Renal cortex interstitium (tissue), 15 donors: ENCODE measurements around the gene CUL5. TPM values are rescaled to one million over a fixed set of nuclear protein-coding genes. Genes with fewer than 3 reads are reported as not detected.

ENCODE experiments used
- DNase-seq, 11 donors: peaks; one replicate each; pipeline ENCODE4 v3.0.0-alpha.2; 2013; ENCODE audit warnings: low read depth in 9 of 11, low spot score in 4 of 11; ENCODE audit errors: extremely low read depth in 1 of 11
- long read RNA-seq, 16 experiments: transcript quantifications; one replicate each; lab custom pipeline, GENCODE V29; 2026
- polyA plus RNA-seq, 3 donors: library from polyadenylated mRNA; unstranded; fragments of 120-200 nt; gene quantifications; one replicate each; pipeline ENCODE4 v1.2.1, GENCODE V29; 2013; ENCODE audit not compliant: insufficient read length in 3 of 3

The CUL5 gene
- polyA plus RNA-seq: 10 to 100 TPM; 39.5 to 51.6 (median 47.5) TPM
- long read RNA-seq, donor 1, partial matches to known transcripts: 0 of 1 reads
- long read RNA-seq, donor 1, other reads (novel, unspliced or antisense): 0 of 1 reads
- long read RNA-seq, donor 2, transcript CUL5-202 (3 exons, 751 nt): major isoform, 5 of 5 reads
- long read RNA-seq, donor 2, partial matches to known transcripts: 0 of 5 reads
- long read RNA-seq, donor 2, other reads (novel, unspliced or antisense): 0 of 5 reads
- long read RNA-seq, donor 3, full-length matches to known transcripts: 6 of 17 reads
- long read RNA-seq, donor 3, partial matches to known transcripts: 11 of 17 reads
- long read RNA-seq, donor 3, other reads (novel, unspliced or antisense): 0 of 17 reads
- long read RNA-seq, donor 4, full-length matches to known transcripts: 4 of 25 reads
- long read RNA-seq, donor 4, partial matches to known transcripts: 21 of 25 reads
- long read RNA-seq, donor 4, other reads (novel, unspliced or antisense): 0 of 25 reads
- long read RNA-seq, donor 5: 0 reads
- long read RNA-seq, donor 6, full-length matches to known transcripts: 7 of 12 reads
- long read RNA-seq, donor 6, partial matches to known transcripts: 5 of 12 reads
- long read RNA-seq, donor 6, other reads (novel, unspliced or antisense): 0 of 12 reads
- long read RNA-seq, donor 7, full-length matches to known transcripts: 4 of 10 reads
- long read RNA-seq, donor 7, partial matches to known transcripts: 6 of 10 reads
- long read RNA-seq, donor 7, other reads (novel, unspliced or antisense): 0 of 10 reads
- long read RNA-seq, donor 8, full-length matches to known transcripts: 9 of 30 reads
- long read RNA-seq, donor 8, partial matches to known transcripts: 21 of 30 reads
- long read RNA-seq, donor 8, other reads (novel, unspliced or antisense): 0 of 30 reads
- long read RNA-seq, donor 9, full-length matches to known transcripts: 3 of 8 reads
- long read RNA-seq, donor 9, partial matches to known transcripts: 5 of 8 reads
- long read RNA-seq, donor 9, other reads (novel, unspliced or antisense): 0 of 8 reads
- long read RNA-seq, donor 10, full-length matches to known transcripts: 4 of 107 reads
- long read RNA-seq, donor 10, partial matches to known transcripts: 103 of 107 reads
- long read RNA-seq, donor 10, other reads (novel, unspliced or antisense): 0 of 107 reads
- long read RNA-seq, donor 11, full-length matches to known transcripts: 3 of 8 reads
- long read RNA-seq, donor 11, partial matches to known transcripts: 5 of 8 reads
- long read RNA-seq, donor 11, other reads (novel, unspliced or antisense): 0 of 8 reads
- long read RNA-seq, donor 12, full-length matches to known transcripts: 2 of 2 reads
- long read RNA-seq, donor 12, partial matches to known transcripts: 0 of 2 reads
- long read RNA-seq, donor 12, other reads (novel, unspliced or antisense): 0 of 2 reads
- long read RNA-seq, donor 13: 0 reads
- long read RNA-seq, donor 14, full-length matches to known transcripts: 6 of 6 reads
- long read RNA-seq, donor 14, partial matches to known transcripts: 0 of 6 reads
- long read RNA-seq, donor 14, other reads (novel, unspliced or antisense): 0 of 6 reads
- long read RNA-seq, donor 15, full-length matches to known transcripts: 2 of 17 reads
- long read RNA-seq, donor 15, partial matches to known transcripts: 15 of 17 reads
- long read RNA-seq, donor 15, other reads (novel, unspliced or antisense): 0 of 17 reads
- long read RNA-seq, donor 16, full-length matches to known transcripts: 7 of 39 reads
- long read RNA-seq, donor 16, partial matches to known transcripts: 32 of 39 reads
- long read RNA-seq, donor 16, other reads (novel, unspliced or antisense): 0 of 39 reads

DNA sequence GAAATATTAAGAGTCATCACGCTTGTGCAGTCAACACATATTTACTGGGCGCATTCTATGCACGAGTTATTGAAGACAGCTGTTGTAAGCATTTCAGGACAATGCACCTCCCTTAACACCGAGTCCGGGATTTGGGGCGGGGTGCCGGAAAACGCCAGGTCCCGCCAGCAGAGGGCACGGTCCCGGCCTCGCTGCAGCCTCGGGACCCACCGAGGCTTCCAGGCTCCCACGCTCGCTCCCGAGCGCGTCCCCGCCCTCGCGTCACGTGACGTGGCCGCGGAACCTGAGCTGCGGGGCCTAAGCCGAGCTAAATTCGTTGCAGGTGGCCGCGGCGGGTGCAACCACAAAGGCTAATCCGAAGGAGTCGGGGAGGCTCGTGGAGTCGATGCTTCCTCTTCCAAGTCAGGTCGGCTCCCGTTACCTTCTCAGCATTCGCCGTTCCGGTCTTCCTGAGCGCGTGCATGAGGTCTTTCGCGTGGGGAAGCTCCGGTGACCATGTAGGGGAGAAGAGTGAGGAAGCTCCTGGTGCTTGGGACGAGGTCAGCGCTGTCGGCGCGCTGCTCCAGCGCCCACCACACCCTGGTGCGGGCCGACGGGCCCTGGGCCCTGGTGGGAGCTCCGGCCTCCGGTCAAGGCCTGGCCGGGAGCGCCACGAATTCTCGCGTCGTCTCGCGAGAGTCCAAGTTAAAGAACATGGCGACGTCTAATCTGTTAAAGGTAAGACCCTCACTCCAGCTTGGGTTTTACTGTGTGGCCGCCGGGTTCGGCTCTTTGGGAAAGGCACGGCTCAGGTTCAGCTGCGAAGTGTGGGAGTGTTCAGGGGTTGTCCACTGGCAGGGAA lies at the start of gene CUL5:
Gene CUL5, plus strand, starts transcription at position 243 of the 841 bp plus-strand sequence. Its CDS starts 451 bp downstream, at position 694.
- peak; percentile 81 to 95 (median 90) for DNase-seq

DNA sequence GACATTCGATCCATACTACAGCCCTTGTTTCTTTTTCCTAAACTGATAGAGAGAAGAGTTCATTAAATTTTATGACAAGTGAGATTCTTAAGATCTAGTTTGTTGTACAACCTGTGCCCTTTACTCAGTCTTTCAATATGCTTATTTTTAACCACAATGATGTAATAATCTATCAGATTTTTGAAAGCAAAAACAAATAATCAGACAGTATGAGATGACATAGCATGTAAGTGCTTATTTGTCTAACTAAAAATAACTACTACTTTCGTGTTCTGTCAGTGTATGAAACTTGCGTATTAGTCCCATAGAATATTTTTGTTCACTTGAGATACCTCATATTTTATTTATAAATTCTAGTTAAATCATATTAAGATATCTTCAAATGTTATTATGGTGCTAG lies 47.2 kb upstream of the CUL5 start:
- no peak for DNase-seq

DNA sequence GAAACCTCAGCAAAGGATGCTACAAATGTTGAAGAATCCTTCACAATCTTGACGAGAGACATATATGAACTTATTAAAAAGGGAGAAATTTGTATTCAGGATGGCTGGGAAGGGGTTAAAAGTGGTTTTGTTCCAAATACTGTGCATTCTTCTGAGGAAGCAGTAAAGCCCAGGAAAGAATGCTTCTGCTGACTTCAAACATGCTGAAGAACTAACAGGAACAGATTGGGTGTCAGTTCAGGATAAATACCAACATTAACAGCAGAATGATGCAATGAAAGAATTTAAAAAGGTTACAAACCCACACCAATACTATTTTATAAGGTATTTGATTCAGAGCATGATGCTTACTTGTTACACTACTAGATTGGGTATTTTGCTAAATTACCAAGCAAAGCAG lies 46.5 kb upstream of the CUL5 start:
- DNase-seq: no peak

DNA sequence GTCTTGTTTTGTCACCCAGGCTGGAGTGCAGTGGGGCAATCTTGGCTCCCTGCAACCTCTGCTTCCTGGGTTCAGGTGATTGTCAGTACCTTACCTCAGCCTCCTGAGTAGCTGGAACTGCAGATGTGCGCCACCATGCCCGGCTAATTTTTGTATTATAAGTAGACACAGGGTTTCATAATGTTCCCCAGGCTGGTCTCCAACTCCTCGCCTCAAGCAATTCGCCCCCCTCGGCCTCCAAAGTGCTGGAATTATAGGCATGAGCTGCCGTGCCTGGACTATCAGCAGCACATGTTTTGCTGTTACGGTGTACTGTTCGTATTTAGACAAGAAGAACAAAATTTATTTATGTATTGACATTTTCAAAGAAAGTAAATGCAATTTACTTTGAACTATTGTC lies 45.6 kb upstream of the CUL5 start:
- no peak for DNase-seq

DNA sequence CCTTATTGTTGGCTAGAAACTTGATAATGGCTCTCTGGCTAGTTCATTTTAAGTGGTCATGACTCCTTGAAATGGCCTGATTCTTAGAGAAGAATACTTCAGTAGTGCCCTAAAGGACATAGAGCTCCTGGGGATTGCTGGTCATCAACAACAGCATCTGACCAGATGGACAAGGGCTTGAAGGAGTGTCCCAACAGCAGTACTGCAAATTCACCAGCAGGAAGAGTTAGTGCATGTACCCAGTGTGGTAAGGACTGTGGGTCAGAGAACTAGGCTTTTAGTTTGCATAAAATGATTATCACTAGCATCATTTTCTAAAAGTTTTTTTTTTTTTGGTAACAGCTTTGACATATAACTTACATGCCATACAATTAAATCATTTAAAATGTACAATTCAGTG lies 39.5 kb upstream of the CUL5 start:
- DNase-seq: no peak

DNA sequence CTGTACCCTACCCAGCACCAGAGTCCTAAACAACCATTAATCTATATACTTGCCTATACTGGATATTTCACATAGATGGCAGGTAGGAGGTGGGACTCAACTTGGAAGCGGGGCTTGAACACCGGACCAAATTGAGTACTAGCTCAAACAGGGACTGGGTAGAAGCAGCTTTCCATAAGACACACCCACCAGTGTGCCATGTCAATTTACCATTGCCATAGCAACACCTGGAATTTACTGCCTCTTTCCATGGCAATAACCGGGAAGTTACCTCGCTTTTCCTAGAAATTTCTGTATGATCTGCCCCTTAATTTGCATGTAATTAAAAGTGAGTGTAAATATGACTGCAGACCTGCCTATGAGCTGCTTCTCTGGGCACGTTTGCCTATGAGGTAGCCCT lies 38.6 kb upstream of the CUL5 start:
- no peak for DNase-seq

DNA sequence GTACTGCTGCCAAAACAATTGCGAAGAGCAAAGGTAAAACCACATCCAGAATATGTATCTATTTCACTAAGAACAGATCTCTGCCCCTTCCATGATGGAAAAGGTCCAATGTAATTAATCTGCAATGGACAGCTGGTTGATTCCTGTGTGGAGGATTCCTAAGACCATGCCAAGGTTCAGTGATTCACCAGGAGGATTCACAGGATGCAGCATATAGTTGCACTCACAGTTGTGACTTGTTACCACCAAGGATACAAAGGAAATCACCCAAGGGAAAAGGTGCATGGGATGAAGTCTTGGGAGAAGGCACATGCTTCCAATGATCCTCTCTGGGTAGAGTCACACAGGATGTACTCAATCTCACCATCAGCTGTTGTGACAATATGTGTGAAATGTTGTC lies 35.1 kb upstream of the CUL5 start:
- no peak for DNase-seq

DNA sequence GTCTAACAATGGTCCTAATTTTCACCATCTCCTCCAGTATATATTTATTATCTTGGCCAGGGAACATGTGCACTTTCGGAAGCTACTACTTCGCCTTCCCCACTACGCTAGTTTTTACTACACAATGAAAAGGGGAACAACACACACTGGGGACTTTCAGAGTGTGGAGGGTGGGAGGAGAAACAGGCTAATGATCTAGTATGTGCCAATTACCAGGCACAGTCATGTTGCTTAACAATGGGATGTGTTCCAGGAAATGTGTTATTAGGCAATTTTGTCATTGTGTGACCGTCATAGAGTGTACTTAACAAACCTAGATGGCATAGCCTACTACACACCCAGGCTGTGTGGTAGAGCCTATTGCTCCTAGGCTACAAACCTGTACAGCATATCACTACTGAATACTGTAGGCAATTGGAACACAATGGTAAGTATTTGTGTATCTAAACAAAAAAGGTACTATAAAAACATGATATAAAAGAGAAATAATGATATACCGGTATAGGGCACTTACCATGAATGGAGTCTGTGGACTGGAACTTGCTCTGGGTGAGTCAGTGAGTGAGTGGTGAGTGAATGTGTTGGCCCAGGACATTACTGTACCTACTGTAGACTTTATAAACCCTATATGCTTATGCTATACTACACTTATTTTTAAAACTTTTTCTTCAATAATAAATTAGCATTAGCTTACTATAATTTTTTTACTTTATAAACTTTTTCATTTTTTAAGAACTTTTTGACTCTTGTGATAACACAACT lies 20.1 kb upstream of the CUL5 start:
- no peak for DNase-seq

DNA sequence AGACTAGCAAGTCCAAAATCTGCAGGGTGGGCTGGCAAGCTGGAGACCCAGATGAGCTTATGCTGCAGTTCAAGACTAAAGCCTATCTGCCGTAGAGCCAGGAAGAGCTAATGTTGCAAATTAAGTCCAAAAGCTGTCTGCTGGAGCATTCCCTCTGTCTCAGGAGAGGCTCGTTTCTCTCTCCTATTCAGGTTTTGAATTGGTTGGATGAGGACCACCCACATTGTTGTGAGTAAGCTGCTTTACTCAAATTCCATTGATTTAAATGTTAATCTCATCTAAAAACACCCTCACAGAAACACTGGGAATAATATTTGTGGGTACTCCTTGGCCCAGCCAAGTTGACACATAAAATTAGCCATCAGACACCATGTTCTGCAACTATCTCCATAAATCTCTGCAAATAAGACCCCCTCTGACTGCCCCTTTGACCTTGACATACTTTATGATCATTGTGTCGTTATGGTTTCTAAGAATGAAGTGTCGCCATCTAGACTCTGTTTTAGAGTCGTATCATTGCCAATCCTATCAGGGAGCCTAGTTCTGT lies 16.8 kb upstream of the CUL5 start:
- no peak for DNase-seq

DNA sequence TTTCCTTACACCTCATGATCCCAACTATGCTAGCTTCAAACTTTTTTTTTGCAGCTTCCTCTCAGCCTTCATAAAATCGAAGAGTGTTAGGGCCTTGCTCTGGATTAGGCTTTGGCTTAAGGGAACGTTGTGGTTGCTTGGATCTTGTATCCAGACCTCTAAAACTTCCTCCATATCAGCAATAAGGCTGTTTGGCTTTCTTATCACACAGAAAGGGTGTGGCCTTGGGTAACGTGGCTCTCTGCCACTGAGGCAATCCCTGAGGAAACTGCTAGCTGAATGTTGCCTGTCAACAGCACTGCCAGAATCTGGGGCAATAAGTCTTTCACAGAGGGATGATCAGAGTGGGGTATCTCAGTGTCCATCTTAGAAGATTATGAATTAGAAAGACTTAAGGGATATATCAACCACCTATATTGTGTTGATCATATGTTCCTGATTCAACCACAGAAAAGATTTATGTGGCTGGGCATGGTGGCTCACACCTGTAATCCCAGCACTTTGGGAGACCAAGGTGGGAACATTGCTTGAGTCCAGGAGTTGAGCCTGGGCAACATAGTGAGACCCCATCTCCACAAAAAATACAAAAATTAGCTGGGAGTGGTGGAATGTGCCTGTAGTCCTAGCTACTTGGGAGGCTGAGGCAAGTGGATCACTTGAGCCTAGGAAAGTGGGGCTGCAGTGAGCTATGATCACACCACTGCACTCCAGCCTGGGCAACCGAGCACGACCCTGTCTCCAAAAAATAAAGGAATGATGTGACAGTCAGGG lies 12.5 kb upstream of the CUL5 start:
- no peak for DNase-seq

DNA sequence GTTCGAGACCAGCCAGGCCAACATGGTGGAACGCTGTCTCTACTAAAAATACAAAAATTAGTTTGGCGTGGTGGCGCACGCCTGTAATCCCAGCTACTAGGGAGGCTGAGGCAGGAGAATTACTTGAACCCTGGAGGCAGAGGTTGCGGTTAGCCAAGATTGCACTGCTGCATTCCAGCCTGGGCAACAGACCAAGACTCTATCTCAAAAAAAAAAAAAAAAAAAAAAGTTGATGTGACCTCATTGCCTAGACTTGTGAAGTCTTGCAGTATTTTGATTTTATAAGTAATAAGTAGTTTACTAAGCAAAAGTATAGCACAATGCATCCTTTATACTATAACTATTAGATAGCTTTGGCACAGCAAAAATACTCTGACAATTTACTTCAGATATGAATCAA lies 9.9 kb upstream of the CUL5 start:
- no peak for DNase-seq

DNA sequence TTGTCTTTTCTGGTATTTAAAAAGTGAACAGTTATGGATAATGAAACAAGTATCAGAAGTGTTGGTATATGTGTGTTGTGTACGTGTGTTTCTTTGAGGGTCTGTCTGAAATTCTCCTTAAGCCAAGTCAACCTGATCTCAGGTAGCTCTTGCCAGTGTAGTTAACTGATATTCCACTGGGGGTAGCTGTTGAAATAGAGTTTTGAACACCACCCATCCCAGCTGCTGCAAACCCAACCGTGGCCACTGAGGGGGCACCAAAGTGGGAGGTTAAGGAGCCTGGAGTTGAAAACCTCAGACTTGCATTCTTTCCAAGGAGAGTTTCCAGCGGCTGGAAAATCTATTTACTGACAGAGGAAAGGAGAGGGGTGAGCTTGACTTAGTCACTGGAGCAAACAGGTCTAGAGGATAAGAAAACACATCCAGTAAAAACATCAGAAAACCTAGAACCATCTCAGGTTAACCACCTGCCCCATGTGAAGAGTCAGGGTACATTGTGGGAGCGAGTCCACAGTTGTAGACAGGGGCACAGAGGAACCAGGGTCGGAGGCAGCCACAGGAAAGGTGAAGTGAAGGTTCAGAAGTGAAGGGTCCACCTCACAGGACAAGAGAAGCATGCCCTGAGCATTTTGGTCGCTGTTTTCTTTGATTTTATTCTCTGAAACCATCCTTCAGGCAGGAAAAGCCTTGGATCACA lies 8.8 kb upstream of the CUL5 start:
- DNase-seq: peak in 8 of 11 donors; percentile 13 to 43 (median 21)

DNA sequence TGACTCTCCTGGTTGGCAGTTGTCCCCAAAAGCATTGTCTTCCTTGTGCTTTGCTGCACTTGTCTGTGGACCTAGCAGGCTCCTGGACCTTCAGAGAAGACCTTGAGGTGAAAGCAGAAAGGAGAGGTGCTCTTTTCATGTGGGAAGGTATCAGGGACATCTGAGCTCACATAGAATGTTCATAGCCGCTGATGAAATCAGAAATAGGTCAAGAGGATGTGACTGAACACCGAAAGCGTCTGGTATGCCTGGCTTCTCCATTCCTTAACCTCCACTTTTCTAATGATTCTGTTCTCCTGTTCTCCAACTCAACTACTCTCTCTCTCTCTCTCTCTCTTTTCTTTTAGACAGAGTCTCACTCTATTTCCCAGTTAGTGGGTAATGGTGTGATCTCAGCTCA lies 6.2 kb upstream of the CUL5 start:
- DNase-seq: no peak

DNA sequence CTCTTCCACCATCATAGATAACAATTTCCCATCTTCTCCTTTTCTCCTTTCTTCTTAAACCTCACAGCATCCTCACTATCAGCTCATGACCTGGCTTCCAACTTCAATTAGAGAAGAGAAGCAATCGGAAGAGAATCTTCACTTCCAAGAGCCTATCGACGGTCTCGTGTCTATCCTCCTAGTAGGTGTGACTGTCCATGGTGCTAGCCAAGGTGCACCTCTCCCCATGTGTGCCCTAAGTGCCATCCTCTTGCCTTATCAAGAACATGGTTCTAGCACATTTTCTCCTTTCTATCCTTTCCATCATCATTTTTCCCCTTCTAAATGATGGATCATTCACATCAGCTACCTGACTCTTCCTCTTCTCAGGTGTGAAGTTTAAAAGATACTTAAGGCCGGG lies 5.1 kb upstream of the CUL5 start:
- no peak for DNase-seq

DNA sequence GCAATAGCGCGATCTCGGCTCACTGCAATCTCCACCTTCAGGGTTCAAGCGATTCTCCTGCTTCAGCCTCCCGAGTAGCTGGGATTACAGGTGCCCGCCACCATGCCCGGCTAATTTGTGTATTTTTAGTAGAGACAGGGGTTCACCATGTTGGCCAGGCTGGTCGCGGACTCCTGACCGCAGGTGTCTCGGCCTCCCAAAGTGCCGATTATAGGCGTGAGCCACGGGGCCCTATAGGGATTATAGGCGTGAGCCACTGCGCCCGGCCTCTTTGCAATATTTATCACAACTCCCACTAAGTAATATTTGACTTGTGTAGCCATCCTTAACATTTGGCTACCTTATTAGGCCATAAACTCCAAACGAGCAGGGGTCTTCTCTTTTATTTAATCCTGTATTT lies 879 bp upstream of the CUL5 start:
- no peak for DNase-seq
